OCI-LY3 (cell line): ENCODE measurements around the gene CTNND2.

Experiments
- EZH2phosphoT487 ChIP-seq: fragments of 200-600 bp; shearing (Covaris generic); IDR thresholded peaks from 2 replicates; pipeline ENCODE4 v1.6.1; 2018; ENCODE audit warnings: antibody characterized with exemption, mixed run types, low read depth
- TF ChIP-seq, protein P1 (sequence below): fragments of 200-600, 300-600 bp; sonication (generic); IDR thresholded peaks from 2 replicates; pipeline ENCODE4 v1.5.1; 2014; ENCODE audit warnings: antibody characterized with exemption, low read length, low read depth

DNA sequence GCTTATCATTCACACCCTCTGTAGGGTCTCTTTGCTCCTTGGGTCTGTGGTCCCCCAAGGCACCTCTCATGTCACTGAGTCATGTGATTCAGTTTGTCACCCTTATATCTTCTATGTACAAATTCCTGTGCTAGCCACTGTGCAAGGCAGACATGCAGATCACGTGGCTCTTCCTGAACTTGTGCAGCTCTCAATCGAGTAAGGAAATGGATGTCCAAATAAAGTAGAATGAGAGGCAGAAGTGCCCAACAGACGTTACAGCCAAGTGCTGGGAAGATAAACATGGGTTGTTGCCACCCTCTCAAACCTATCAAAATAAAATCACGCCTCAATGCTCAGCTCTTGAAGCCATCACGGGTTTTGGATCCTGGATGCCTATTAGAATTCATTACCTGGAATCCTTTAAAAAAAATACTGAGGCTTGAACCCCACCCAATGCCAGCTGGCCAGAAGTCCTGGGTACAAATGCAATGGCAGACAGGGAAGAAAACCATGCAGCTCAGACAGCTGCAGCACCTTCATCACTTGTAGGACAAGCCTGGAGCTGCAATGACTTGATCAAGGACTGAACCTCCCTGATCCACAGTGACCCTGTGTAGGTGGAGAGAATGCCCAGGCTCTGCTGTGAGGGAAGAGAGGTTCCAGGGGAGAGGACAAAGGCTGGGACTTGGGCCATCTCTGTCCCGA, 914.5 kb downstream of the CTNND2 start:
- TF ChIP-seq, protein P1, sequence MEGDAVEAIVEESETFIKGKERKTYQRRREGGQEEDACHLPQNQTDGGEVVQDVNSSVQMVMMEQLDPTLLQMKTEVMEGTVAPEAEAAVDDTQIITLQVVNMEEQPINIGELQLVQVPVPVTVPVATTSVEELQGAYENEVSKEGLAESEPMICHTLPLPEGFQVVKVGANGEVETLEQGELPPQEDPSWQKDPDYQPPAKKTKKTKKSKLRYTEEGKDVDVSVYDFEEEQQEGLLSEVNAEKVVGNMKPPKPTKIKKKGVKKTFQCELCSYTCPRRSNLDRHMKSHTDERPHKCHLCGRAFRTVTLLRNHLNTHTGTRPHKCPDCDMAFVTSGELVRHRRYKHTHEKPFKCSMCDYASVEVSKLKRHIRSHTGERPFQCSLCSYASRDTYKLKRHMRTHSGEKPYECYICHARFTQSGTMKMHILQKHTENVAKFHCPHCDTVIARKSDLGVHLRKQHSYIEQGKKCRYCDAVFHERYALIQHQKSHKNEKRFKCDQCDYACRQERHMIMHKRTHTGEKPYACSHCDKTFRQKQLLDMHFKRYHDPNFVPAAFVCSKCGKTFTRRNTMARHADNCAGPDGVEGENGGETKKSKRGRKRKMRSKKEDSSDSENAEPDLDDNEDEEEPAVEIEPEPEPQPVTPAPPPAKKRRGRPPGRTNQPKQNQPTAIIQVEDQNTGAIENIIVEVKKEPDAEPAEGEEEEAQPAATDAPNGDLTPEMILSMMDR: no peak
- no peak for TF ChIP-seq EZH2phosphoT487
